Umbilical cord (tissue), 2 donors: Measurements from ENCODE around the gene TRIOBP. TPM values are rescaled to one million over a fixed set of nuclear protein-coding genes. Genes with fewer than 3 reads are reported as not detected.

Experiments
- DNase-seq: peaks from one replicate; pipeline ENCODE4 v3.0.0-alpha.2; 2015; ENCODE audit warnings: low spot score
- total RNA-seq: library from RNA; depleted of rRNA; stranded (reverse); fragments of >200 nt; gene quantifications from one replicate; pipeline ENCODE4 v1.2.3, GENCODE V29; 2014; ENCODE audit warnings: low replicate concordance; ENCODE audit not compliant: insufficient read depth

TRIOBP gene
- total RNA-seq, 1 donor from 2014 or later = 96.1 TPM

GRCh38 chr22:37804352-37804880, 107.6 kb downstream of the TRIOBP start:
- DNase-seq = no peak

- DNase-seq = peak; percentile 88
Observed at GRCh38 chr22:37804881-37805809, 108.3 kb downstream of the TRIOBP start.

DNA sequence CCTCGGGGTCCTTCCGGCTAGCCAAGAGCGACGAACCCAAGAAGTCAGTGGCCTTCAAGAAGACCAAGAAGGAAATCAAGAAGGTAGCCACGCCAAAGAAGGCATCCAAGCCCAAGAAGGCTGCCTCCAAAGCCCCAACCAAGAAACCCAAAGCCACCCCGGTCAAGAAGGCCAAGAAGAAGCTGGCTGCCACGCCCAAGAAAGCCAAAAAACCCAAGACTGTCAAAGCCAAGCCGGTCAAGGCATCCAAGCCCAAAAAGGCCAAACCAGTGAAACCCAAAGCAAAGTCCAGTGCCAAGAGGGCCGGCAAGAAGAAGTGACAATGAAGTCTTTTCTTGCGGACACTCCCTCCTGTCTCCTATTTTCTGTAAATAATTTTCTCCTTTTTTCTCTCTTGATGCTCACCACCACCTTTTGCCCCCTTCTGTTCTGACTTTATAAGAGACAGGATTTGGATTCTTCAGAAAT, 109.0 kb downstream of the TRIOBP start:
- no peak for DNase-seq

DNA sequence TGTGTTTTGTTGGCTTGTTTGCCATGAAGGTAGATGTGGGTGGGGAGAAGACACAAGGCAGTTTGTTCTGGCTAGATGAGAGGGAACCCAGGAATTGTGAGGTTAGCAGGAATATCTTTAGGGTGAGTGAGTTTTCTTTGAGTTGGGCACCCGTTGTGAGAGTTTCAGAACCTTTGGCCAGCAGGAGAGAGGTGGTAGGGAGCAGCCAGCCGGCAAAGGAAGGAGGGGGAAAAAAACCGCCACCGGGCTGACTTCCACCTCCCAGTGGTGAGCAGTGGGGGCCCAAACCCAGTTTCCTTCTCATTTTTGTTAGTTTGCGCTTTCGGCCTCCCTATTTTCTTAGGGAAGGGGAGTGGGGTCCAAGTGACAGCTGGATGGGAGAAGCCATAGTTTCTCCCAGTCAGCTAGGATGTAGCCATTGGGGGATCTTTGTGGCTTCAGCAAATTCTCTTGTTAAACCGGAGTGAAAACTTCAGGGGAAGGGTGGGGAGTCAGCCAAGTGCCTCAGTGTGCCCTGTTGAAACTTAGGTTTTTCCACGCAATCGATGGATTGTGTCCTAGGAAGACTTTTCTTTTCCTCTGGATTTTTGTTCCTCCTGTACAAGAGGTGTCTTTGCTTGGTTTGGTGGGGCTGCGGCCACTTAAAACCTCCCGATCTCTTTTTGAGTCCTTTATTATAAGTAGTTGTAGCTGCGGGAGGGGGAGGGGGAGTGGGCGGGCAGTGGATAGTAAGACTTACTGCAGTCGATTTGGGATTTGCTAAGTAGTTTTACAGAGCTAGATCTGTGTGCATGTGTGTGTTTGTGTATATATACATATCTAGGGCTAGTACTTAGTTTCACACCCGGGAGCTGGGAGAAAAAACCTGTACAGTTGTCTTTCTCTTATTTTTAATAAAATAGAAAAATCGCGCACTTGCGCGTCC, 109.8 kb downstream of the TRIOBP start:
- peak; percentile 38 for DNase-seq

DNA sequence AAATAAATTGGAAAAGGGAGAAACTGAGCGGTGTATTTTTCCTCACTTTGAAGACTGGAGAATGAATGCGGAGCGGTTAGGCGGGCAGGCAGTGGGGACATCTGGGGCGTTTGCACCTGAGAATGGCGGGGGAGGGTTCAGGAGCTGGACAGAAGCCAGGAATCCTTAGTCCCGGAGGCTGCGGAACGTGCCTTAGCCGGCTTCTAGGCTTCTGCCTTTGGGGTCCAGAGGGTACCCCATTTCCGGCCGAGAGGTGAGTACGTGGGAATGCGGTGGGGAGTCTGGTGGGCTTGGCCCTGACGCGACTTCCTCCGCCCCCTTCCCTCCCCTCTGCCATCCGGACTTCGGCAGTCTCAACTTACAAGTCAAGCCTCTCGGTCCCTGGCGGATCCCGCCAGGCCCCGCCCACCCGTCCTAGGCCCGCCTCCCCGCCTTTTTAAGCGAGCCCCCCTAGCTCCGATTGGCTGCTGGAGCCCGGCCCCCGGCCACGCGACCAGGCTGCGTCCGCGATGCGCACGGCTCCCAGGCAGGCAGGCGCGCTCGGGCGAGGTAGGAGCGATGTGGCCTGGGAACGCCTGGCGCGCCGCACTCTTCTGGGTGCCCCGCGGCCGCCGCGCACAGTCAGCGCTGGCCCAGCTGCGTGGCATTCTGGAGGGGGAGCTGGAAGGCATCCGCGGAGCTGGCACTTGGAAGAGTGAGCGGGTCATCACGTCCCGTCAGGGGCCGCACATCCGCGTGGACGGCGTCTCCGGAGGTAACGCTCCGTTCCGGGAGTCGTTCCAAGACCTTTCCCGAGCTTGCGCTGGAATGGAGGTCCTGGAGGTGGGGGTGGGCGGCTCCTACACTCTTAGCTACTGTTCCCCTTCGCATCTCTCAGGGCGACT, 110.8 kb downstream of the TRIOBP start, which contains the start of gene GCAT:
TSS of gene GCAT (plus strand) at position 525 of the 884 bp plus-strand sequence. CDS start at position 559, 34 bp downstream.
- peak; percentile 98 for DNase-seq

DNA sequence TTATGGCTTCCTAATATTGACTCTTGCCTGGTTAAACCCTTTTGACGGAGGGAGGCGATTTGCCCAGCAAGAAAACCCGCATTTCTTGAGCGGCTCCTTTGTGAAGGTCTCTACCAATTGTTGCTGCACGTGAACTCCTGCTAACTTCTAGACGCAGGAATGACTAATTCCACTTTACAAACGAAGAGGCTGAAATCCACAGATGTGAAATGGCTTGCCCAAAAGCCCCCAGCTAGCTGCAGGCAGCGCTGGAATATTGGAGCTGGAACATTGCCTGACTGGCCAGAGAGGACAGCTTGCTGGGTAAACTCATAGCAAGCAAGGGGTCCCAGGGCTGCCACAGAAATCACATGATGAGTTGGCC, 111.4 kb downstream of the TRIOBP start:
- no peak for DNase-seq

DNA sequence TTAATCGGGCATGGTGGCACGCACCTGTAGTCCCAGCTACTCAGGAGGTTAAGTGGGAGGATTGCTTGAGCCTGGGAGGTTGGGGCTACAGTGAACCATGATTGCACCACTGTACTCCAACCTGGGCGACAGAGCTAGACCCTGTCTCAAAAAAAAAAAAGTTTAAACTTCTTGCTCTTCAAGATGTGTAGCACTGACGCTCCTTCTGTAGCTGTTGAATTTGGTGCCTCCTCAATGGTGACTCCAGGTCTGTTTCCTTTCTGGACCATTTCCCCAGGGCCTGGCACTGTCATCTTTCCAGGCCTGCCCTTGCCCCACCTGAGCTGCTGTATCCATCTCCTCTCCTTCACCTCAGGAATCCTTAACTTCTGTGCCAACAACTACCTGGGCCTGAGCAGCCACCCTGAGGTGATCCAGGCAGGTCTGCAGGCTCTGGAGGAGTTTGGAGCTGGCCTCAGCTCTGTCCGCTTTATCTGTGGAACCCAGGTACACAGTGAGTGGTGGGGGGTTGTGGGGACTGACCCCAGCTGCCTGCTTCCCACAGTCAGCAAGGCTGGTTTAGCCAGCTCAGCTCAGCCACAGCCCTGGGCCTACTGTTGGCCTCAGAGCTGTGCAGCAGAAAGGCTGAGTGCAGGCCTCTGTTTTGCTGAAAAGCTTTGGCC, 113.0 kb downstream of the TRIOBP start:
- DNase-seq = no peak

- no peak for DNase-seq
Observed at GRCh38 chr22:37811867-37812266, 115.0 kb downstream of the TRIOBP start.

GRCh38 chr22:37812869-37813678, 116.2 kb downstream of the TRIOBP start:
- DNase-seq = no peak

DNA sequence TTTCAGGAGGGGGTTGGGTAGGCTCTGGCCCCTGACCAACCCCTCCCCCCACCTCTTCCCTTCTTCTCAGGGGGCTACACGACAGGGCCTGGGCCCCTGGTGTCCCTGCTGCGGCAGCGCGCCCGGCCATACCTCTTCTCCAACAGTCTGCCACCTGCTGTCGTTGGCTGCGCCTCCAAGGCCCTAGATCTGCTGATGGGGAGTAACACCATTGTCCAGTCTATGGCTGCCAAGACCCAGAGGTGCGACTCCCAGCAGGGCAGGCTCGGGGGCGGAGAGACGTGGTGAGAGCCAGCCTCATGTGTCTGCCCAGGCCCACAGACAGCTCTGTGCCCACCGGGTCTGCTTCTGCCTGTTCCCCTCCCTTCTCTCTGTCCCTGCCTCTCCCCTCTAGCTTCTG, 118.7 kb downstream of the TRIOBP start:
- DNase-seq = no peak

- no peak for DNase-seq
Observed at GRCh38 chr22:37816543-37817180, 119.8 kb downstream of the TRIOBP start.

DNA sequence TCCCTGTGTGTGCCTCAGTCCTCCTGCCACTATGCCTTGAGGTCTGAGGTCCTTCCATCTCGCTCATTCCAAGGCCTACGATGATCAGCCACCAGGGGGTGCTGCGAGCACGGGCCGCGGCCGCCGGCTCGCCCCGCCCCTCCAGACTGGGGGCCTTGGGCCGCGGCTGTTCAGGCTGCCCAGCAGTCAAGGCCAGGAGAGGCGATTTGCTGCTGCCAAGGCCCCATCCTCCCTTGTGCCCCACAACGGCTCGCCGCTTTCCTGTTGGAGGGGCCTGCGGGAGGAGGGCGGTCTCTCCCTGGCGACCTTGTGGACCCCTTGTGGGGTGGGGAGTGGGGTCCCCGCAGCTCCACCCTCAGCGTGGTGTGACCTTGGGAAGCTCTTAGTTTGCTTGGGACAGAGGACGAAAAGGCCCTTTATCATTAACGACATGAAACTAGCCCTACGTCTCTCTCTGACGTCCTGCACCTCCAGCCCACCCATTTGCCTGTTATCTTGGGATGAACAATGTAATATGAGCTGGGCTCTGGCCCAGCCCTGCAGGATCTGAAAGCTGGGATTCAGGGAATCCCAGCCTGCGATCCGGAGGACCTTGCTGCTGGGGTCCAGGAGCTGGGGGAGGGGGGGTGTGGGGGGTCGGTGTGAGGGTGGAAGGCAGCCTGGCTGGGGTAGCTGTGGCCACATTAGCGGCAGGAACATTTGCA, 121.0 kb downstream of the TRIOBP start:
- DNase-seq = peak; percentile 87

GRCh38 chr22:37818409-37819104, 121.7 kb downstream of the TRIOBP start:
- peak; percentile 66 for DNase-seq

GRCh38 chr22:37819105-37819433, 122.2 kb downstream of the TRIOBP start:
- DNase-seq = no peak

DNA sequence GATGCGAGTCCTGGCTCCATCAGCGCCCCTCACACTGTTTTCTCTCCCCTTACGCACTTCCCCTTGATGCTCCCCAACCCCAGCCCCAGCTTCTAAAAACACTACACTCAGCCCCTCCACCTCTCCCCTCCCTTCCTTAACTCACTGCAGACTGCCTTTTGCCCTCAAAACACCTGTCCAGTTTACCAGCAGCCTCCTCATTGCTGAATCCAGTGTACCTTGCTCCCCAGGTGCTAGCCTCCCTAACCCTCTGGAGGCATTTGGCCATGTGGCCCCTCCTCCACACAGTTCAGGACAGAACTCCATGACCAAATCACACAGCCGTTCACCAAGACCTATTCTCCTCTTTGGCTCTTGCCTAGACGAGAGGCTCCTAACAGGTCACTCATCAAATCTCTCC, 123.5 kb downstream of the TRIOBP start:
- no peak for DNase-seq

- no peak for DNase-seq
Observed at GRCh38 chr22:37822079-37822833, 125.4 kb downstream of the TRIOBP start.
